SK-N-SH (cell line): ENCODE results near the gene RAPGEF3.

Experiments
- CHD2 ChIP-seq: fragments of 150-350 bp; IDR thresholded peaks from 2 replicates; pipeline ENCODE4 v1.6.1; 2018; ENCODE audit warnings: low read length; ENCODE audit not compliant: partially characterized antibody
- CTCF ChIP-seq: fragments of 200-600 bp; sonication (generic); IDR thresholded peaks from 2 replicates; pipeline ENCODE4 v1.6.1; 2017; ENCODE audit warnings: antibody characterized with exemption, mild to moderate bottlenecking, moderate library complexity
- EP300 ChIP-seq, 2 experiments: IDR thresholded peaks; 2 replicates each; pipeline versions ENCODE4 v1.4.0 to v1.6.1; 2012; ENCODE audit warnings: borderline replicate concordance in 1 of 2, low read depth in 1 of 2, low read length in 1 of 2
- EZH2phosphoT487 ChIP-seq: fragments of 200-600 bp; sonication (generic); IDR thresholded peaks from 2 replicates; pipeline ENCODE4 v1.6.1; 2017; ENCODE audit warnings: low read depth, mixed run types, mild to moderate bottlenecking, antibody characterized with exemption, moderate library complexity, borderline replicate concordance
- POLR2AphosphoS5 ChIP-seq: IDR thresholded peaks from 2 replicates; pipeline ENCODE4 v1.6.1; 2012; ENCODE audit warnings: low read depth, low read length
- RAD21 ChIP-seq: IDR thresholded peaks from 2 replicates; pipeline ENCODE4 v1.6.1; 2012; ENCODE audit warnings: mild to moderate bottlenecking, low read length
- SMC3 ChIP-seq: IDR thresholded peaks from 2 replicates; pipeline ENCODE4 v1.6.1; 2012; ENCODE audit warnings: low read depth, low read length, improper control_type of control experiment
- USF2 ChIP-seq: fragments of 150-350 bp; IDR thresholded peaks from 2 replicates; pipeline ENCODE4 v1.6.1; 2017; ENCODE audit warnings: antibody characterized with exemption, low read length, low read depth, borderline replicate concordance

- no peak for TF ChIP-seq USF2
- TF ChIP-seq SMC3 = no peak
- no peak for TF ChIP-seq RAD21
- no peak for TF ChIP-seq CTCF
- no peak for TF ChIP-seq EZH2phosphoT487
- TF ChIP-seq CHD2 = no peak
- no peak for TF ChIP-seq POLR2AphosphoS5
- no peak for TF ChIP-seq EP300 (IDR thresholded peaks at IDR 0.05; ENCODE audit: borderline replicate concordance in 1 of 2, low read depth in 1 of 2, low read length in 1 of 2)
These were observed 33.4 kb downstream of the RAPGEF3 start, which contains the start of gene ENDOU for GRCh38 chr12:47725091-47725772.
